GM19099 (cell line): ENCODE measurements around the gene SLC25A36.
A peak's percentile ranks its signal among the peaks of the same experiment; 100 is the strongest.

Experiments
- POLR2A ChIP-seq: IDR thresholded peaks from 3 replicates; pipeline ENCODE4 v1.6.1; 2011; ENCODE audit warnings: low read depth; ENCODE audit not compliant: insufficient read length; ENCODE audit errors: extremely low read depth

Gene SLC25A36, protein sequence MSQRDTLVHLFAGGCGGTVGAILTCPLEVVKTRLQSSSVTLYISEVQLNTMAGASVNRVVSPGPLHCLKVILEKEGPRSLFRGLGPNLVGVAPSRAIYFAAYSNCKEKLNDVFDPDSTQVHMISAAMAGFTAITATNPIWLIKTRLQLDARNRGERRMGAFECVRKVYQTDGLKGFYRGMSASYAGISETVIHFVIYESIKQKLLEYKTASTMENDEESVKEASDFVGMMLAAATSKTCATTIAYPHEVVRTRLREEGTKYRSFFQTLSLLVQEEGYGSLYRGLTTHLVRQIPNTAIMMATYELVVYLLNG

GRCh38 chr3:140941434-140942220, at the start of gene SLC25A36:
TSS of gene SLC25A36 (plus strand) at chr3:140941836. CDS start at chr3:140942055, 219 bp downstream.
- TF ChIP-seq POLR2A = peak; percentile 87

DNA sequence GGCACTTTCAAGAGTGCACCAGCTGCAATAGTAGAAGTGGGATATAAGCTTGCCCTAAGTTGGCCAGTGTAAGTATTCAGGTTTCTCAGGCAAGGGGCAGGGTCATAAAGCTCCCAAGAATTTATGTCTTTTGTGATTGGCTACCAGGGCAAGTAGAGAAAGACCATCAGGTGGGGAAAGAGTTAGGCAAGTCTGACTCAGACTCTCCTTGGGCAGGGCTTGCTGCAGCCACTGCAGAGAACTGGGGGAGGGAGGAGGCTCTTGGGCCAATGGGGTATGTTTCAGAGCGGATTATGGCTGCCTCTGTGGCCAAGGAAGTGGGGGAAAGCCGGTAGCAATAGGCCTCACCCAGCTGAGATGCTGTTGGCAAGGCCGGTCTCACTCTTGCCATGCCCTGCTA, 44.6 kb upstream of the SLC25A36 start:
- no peak for TF ChIP-seq POLR2A

GRCh38 chr3:140898340-140899180, 43.1 kb upstream of the SLC25A36 start:
- no peak for TF ChIP-seq POLR2A

GRCh38 chr3:140899363-140899762, 42.3 kb upstream of the SLC25A36 start:
- no peak for TF ChIP-seq POLR2A

DNA sequence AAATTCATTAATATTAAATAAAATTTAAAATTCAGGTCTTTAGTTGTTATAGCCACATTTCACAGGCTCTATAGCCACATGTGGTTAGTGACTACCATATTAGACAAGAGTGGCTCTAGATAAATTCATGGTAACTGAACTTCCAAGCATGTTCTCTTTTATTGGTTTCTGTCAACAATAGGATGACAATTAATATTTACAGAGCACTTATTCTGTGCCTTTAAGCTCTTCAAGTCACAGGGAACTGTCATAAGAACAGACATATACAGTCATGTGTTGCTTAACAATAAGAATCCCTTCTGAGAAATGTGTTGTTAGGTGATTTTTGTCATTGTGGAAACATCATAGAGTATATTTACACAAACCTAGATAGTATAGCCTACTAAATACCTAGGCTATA, 38.8 kb upstream of the SLC25A36 start:
- TF ChIP-seq POLR2A = no peak

DNA sequence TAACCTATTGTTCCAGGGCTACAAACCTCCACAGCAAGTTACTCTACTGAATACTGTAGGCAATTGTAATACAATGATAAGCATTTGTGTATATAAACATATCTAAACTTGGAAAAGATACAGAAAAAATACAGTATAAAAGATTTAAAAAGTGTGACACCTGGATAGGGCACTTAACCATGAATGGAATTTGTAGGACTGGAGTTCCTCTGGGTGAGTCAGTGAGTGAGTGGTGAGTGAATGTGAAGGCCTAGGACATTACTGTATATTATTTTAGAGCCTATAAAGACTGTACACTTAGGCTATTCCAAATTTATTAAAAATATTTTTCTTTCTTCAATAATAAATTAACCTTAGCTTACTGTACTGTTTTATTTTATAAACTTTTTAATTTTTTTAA, 38.4 kb upstream of the SLC25A36 start:
- TF ChIP-seq POLR2A = no peak

GRCh38 chr3:140904521-140904920, 37.1 kb upstream of the SLC25A36 start:
- TF ChIP-seq POLR2A = no peak

DNA sequence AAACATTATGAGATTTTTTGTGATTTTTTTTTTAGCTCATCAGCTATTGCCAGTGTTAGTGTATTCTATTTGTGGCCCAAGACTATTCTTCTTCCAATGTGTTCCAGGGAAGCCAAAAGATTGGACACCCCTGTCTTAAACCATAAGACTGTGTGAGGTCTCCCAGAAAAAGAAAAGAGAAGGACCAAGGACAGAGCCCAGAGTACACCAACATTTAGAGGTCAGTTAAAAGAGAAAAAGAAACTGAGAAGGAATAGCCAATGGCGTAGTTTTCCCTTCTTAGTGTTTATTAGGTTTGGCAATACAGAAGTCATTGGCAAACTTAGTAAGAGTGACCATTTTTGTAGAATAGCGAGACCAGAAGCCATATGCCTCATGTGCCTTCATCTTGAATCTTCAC, 36.1 kb upstream of the SLC25A36 start:
- no peak for TF ChIP-seq POLR2A

- TF ChIP-seq POLR2A = no peak
Measured at GRCh38 chr3:140906785-140907184, 34.9 kb upstream of the SLC25A36 start.

DNA sequence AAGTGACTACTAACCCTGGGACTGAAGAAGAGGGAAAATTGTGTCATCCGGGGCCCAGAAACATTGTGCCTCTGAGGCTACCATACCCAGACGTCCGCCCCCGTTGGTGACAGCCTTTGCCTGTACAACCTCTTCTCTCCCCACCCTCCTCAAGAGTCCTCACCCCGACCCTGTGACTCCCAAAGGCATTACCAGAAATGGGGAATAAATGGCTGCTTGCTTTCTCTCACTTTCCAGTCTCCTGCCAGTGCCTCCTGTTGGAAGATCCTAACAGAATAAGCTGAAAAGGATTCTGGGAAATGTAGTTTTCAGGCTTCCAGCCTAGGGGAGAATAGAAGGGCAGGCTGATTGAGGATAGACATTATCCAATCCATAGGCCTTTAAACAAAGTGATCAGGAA, 30.8 kb upstream of the SLC25A36 start:
- TF ChIP-seq POLR2A = no peak

GRCh38 chr3:140911822-140912221, 29.8 kb upstream of the SLC25A36 start:
- TF ChIP-seq POLR2A = no peak

GRCh38 chr3:140913728-140914127, 27.9 kb upstream of the SLC25A36 start:
- no peak for TF ChIP-seq POLR2A

DNA sequence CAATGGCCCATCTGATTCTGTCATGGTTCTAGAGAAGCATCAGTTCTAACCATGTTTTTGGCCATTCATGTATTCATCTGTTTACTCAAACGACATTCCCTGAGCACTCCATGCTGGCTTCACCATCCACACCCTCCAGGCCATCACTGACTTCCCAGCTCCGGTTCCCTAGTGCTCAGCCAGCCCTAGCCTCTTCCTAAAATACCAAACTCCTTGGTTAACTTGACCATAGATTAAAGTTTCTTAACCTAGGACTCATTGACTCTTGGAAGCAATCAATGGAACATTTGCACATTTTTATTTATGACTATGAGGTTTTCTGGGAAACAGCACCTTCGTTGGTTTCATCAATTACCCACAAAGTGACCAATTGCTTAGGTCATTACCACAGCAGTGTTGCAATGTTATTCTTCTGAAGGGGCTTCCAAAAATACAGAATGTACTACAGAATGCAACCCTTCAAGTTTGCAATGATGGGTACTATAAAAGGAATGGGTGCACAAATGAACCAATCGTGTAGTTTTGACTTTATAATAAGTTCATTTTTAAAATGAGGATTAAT, 27.2 kb upstream of the SLC25A36 start:
- no peak for TF ChIP-seq POLR2A

DNA sequence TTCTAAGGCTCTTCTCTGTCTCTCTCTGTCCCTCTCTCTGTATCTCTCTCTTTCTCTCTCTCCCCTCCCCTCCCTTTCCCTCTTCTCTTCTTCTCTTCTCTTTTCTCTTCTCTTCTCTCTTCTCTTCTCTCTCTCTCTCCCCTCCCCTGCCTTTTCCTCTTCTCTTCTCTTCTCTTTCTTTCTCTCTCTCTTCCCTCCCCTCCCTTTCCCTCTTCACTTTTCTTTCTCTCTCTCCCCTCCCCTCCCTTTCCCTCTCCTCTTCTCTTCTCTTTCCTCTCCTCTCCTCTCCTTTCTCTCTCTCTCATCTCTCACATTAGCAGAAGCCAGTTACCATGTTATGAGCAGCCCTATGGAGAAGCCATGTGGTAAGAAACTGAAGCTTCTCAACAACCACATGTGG, 25.0 kb upstream of the SLC25A36 start:
- TF ChIP-seq POLR2A = no peak

- no peak for TF ChIP-seq POLR2A
Measured at GRCh38 chr3:140917772-140918171, 23.9 kb upstream of the SLC25A36 start.
